ENCODE data around the gene LANCL1. TPM values are rescaled to one million over a fixed set of nuclear protein-coding genes. Genes with fewer than 3 reads are reported as not detected.

The LANCL1 gene, protein sequence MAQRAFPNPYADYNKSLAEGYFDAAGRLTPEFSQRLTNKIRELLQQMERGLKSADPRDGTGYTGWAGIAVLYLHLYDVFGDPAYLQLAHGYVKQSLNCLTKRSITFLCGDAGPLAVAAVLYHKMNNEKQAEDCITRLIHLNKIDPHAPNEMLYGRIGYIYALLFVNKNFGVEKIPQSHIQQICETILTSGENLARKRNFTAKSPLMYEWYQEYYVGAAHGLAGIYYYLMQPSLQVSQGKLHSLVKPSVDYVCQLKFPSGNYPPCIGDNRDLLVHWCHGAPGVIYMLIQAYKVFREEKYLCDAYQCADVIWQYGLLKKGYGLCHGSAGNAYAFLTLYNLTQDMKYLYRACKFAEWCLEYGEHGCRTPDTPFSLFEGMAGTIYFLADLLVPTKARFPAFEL
- total RNA-seq: 43.6 and 44.1 TPM in 2 replicates

GRCh38 chr2:210476194-210477128 is at the start of gene LANCL1:
LANCL1 (minus strand) TSS chr2:210476759; CDS start chr2:210476396, 363 bp downstream.

Other genes starting within 250 kb of the LANCL1 start
- gene MYL1, start 161.6 kb downstream of the LANCL1 start, total RNA-seq: not detected in 2 replicates
- 12.2 and 21.2 TPM in 2 replicates for gene CPS1, start 79.8 kb upstream of the LANCL1 start, total RNA-seq